Measurements from ENCODE around the gene GATA6. TPM values are rescaled to one million over a fixed set of nuclear protein-coding genes. Genes with fewer than 3 reads are reported as not detected.

GATA6 gene
- total and polyA plus RNA-seq, 2 of the 8 experiments (the other 6 are each of a cell fraction or from before 2014, with no cell fraction given) = 0.09 TPM; not detected in 1

GRCh38 chr18:22238036-22238435 lies 68.6 kb downstream of the GATA6 start:
- ChIA-PET POLR2A (ENCODE audit: partially characterized antibody) (no interaction called here), CTCF (ENCODE audit: partially characterized antibody) (interaction anchor here (1.7 kb wide), 1 partner anchor 11 kb away, joined by 4 read pairs; no protein-coding TSS in a partner anchor)

More at GRCh38 chr18:22238036-22238435, 68.6 kb downstream of the GATA6 start:
- Histone ChIP-seq H3K23ac (ENCODE audit: insufficient read length) (no peak overlapping the region), H3K27ac (ENCODE audit: low read depth, low read length) (no peak overlapping the region), H2BK120ac (replicated peaks; ENCODE audit: low read depth, low read length) (no peak overlapping the region), H3K4ac (replicated peaks; ENCODE audit: insufficient read length, low read depth, low read length) (no peak overlapping the region), H2AK5ac (ENCODE audit: low read depth, low read length) (no peak overlapping the region), H4K8ac (ENCODE audit: extremely low read depth, insufficient read depth, low read length) (no peak overlapping the region), H2BK20ac (ENCODE audit: low read length) (no peak overlapping the region), H2AFZ (ENCODE audit: low read length) (no peak overlapping the region), H2BK15ac (ENCODE audit: low read length) (no peak overlapping the region), H3K9ac (replicated peaks in 1 of 4; ENCODE audit: extremely low read depth in 1 of 4, low read depth in 3 of 4, low read length in 3 of 4) (no peak overlapping the region), H4K91ac (replicated peaks; ENCODE audit: insufficient read length, low read length) (no peak overlapping the region), H3K14ac (ENCODE audit: insufficient read length) (no peak overlapping the region), H3K36me3 (ENCODE audit: control insufficient read depth in 2 of 4, insufficient read depth in 4 of 4, low read length in 3 of 4) (no peaks in the 10 kb centered on the region), H3K9me3 (ENCODE audit: insufficient read depth in 2 of 2, low read depth in 1 of 2, low read length in 1 of 2) (no peaks in the 10 kb centered on the region), H3K79me2 (ENCODE audit: control insufficient read depth in 1 of 2, insufficient read depth in 2 of 2, low read length in 2 of 2) (no peaks in the 10 kb centered on the region), H3K4me1 (replicated peaks in 1 of 4; ENCODE audit: control insufficient read depth in 3 of 4, insufficient read depth in 4 of 4, low read length in 3 of 4) (peaks cover 0 to 3% (median 1%) of the 10 kb centered on the region in 4 experiments; a peak in 1 of 7 replicates), H4K5ac (ENCODE audit: insufficient read length, low read depth, low read length) (no peak overlapping the region), H2BK5ac (ENCODE audit: low read depth, low read length) (no peak overlapping the region), H4K20me1 (replicated peaks in 1 of 2; ENCODE audit: control insufficient read depth in 1 of 2, insufficient read depth in 2 of 2, low read length in 2 of 2) (no peaks in the 10 kb centered on the region), H3K56ac (replicated peaks; ENCODE audit: insufficient read length, low read depth, low read length) (no peak overlapping the region), H3K79me1 (ENCODE audit: low read depth, low read length) (no peaks in the 10 kb centered on the region), H3K4me2 (ENCODE audit: insufficient read depth in 1 of 2, low read depth in 2 of 2, low read length in 2 of 2) (no peak overlapping the region), H2BK12ac (ENCODE audit: low read depth, low read length) (0 out of 2 replicates have a peak overlapping the region, but pooled peaks have one; percentile 46), H3K23me2 (ENCODE audit: low read depth, low read length) (no peaks in the 10 kb centered on the region), H3K27me3 (replicated peaks in 1 of 4; ENCODE audit: control insufficient read depth in 3 of 4, extremely low read depth in 1 of 4, insufficient read depth in 3 of 4, low read length in 3 of 4) (no peaks in the 10 kb centered on the region), H3K18ac (ENCODE audit: extremely low read depth, low read length) (no peak overlapping the region), H3K4me3 (ENCODE audit: extremely low read depth in 1 of 4, insufficient read depth in 2 of 4, low read depth in 3 of 4, low read length in 4 of 4) (no peak overlapping the region)
- FAIRE-seq (no peak), DNase-seq (ENCODE audit: low read depth in 1 of 2, low spot score in 2 of 2) (no peak)
- 90% methylated on average over 6 of the region's 6 CpGs; no CpG with 5 or more reads in 1 of the 2 experiments for WGBS, 2 experiments (ENCODE audit: extremely low coverage in 1 of 2, insufficient coverage in 1 of 2, insufficient read length in 1 of 2, insufficient replicate concordance in 2 of 2, low coverage in 1 of 2, low lambda C conversion rate in 2 of 2, missing lambda C conversion rate in 1 of 2)
- TF ChIP-seq GABPA (IDR thresholded peaks at IDR 0.05; ENCODE audit: borderline replicate concordance, insufficient read depth, low read length) (no peak), CBX8 (IDR thresholded peaks at IDR 0.05; ENCODE audit: borderline replicate concordance, low read depth, low read length) (no peak), PHF8 (conservative IDR thresholded peaks at IDR 0.05; ENCODE audit: low read depth, low read length) (no peak), GTF2F1 (IDR thresholded peaks at IDR 0.05; ENCODE audit: borderline replicate concordance, low read depth, low read length) (no peak), EP300 (IDR thresholded peaks at IDR 0.05; ENCODE audit: borderline replicate concordance in 1 of 2, low read depth in 2 of 2, low read length in 2 of 2) (no peak), TAF7 (optimal IDR thresholded peaks at IDR 0.05; ENCODE audit: borderline replicate concordance, low read depth, low read length) (no peak), RAD21 (IDR thresholded peaks at IDR 0.05 in 1 of 2, conservative IDR thresholded peaks at IDR 0.05 in 1 of 2; ENCODE audit: low read depth in 2 of 2, low read length in 2 of 2) (peak; percentile 15 to 34; a peak in 3 of 4 replicates)
